GM21529 (cell line): ENCODE measurements around the gene RFESD.

Experiments
- ATAC-seq: cut with Tn5 transposase; IDR thresholded peaks from one replicate; pipeline ENCODE4 v1.9.1; 2021; ENCODE audit not compliant: unreplicated experiment

RFESD gene

DNA sequence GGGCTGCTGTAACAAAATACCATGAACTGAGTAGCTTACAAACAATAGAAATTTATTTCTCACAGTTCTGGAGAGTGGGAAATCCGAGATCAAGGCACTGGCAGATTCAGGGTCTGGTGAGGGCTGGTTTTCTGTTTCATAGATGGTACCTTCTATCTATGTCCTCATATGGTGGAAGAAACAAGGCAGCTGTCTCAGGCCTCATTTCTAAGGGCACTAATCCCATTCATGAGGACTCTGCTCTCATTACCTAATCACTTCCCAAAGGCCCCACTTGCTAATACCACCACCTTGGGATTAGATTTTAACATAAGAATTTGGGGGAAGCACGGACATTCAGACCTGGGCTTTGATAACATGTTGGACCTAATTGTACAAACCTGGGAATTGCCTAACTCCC, 13.5 kb downstream of the RFESD start:
- no peak for ATAC-seq

DNA sequence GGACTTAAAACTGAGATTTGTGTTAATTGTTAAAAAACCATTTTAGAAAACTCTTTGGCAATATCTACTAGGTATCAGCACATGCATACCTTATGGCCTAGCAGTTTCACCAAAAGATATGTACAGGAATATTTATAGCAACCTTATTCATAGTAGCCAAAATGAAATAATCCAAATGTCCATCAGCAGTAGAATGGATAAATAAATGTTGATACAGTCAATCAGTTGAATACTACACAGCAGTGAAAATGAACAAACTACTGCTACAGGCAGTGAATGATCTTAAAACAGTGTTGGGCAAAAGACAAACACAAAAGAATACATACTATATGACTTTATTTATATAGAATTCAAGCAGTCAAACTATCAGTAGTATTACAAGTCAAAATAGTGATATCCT, 16.4 kb downstream of the RFESD start:
- no peak for ATAC-seq

DNA sequence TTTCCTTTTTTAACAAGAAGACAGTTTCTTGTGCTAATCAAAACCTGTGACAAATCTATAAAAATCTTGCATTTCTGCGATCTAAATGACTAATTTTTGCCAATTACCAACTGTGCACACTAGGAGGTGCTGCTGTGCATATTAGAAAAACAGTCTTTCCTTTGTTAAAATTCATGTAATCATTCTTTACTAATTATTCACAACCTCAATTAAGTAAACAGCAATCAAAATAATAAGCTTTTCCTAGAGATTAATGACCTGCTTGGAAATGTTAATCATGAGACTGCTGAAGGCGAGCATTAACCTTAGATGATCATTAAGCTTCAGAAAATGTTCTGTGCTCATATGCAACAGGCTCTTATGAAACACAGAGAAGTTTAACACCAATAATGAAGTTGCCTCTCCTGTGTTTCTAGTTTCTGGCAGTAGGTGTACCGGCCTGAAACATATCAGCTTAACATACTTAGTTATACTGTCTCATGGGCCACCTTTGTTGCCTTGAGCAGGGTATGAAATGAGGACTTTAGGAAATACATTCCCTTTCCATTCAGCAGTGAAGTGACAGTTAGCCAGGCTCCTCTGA, 17.7 kb downstream of the RFESD start:
- no peak for ATAC-seq

DNA sequence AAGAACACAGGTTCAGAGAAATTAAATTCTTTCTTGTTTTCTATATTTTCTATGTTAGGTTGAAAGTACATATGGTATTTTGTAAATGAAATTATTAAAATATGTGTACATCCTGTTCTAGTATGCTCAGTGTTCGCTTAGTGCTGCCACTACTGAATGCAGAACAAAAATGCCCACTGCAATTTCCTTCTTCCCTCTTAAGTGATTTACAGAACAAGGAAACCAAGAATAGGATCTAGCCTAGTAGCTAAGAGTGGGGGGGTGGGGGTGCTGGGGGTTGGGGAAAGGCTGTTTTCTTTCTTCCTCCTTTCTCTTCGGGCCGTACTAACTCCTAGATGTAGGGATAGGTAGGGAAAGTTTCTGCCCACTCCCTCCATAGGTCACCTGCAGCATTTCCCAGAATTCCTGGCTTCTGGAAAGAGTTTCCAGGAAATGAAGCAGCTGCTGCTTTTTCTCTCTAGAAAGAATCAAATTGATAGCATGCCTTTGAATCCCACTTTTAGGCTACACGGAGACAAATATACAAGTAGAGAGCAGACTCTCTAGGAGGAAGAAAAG, 20.6 kb downstream of the RFESD start:
- no peak for ATAC-seq

DNA sequence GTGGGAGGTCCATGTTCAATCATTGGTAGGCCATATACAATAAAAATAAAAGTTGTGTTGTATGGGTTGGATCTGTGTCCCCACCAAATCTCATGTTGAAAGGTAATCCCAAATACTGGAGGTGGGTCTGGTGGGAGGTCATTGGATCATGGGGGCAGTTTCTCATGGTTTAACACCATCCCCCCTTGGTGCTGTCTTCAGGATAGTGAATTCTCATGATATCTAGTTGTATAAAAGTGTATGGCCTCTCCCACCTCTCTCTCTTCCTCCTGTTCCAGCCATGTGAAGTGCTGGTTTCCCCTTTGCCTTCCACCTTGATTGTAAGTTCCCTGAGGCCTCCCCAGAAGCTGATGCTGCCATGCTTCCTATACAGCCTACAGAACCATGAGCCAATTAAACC, 21.1 kb downstream of the RFESD start:
- no peak for ATAC-seq

DNA sequence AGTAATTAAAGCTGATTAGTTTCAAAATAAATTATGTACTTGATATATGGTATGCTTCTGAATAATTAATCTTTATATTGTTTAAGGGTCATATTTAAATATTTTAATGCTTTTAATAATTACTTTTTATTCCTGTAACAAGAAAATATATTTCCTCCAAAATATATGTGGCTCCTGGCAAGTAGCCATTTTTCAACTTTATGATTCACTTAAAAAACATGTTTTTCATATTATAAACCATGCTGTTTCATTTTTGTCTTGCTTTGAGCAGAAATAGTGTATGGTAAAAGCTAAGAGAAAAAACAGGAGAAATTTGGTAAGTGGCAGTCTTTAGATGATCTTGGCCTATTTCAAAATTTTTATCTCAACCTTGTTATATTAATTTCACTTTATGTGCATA, 21.6 kb downstream of the RFESD start:
- ATAC-seq = no peak

DNA sequence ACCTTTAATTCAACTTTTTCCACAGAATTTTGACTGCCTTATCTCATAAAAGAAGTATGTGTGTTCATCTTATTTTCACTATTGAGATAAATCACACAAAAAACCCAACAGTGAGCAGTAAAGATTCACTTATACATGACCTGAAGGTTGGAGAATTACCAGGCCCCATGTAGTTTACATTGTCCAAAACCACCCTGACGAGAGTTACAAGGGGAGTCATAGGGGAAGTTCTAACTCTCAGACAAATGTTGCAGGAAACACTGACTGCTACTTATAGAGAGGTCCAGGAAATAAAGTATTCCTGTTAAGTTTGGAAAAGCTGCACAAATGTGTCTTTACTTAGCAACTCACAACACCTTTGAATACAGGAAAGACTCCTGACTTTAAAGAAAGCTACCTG, 22.2 kb downstream of the RFESD start:
- ATAC-seq = no peak

DNA sequence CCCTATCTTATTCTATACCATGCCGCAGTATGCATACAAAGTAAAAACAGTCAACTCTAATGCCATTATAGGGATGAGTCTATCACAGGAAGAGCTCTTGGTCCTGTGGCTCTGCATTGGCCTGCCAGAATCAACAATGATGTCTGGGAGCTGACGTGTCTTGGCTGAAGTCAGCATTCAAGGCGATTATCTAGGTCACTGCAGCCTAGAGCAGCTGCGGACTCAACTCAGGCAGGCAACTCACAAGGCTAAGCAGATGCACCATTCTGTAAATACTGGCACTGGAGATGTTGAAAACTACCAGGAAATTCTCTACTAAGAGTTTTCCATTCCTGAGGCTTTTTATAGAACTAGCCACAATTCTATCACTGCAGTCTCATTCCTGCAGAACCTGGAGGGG, 23.0 kb downstream of the RFESD start:
- no peak for ATAC-seq

DNA sequence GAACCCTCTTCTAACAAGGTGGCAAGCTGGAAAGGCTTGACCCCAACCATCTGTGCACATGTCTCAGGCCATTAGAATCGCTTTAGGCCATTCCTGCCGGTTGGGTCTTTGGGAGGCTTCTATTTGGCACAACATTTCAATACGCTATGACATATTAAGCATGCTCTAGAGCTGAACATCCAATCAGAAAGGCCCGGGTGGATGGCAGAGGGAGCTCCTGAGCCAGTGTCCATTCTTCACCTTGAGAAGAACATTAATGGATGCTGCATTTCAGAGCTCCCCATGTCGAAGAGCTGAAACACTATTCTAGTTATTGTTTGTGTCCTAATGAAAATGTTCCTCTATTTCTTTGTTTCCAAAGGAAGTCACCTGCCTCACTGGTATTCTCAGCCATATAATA, 23.4 kb downstream of the RFESD start:
- no peak for ATAC-seq

DNA sequence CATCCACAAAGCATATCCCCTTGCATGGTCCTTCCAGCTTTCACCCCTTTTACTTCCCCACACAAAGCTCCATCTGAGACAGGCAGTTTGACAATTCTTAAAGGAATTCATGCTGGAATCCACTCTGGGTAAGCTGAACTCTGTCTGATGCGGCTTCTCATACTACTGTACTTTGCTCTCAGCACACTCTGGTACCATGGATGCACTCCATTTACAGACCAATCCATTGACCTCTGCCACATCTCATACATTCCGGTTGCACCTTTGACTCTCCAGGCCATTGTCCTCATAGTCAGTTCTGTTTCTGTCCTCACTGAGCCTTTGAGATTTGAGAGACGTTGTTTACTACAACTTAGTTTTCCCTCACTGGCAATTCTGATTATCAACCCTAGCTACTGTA, 24.0 kb downstream of the RFESD start:
- no peak for ATAC-seq

DNA sequence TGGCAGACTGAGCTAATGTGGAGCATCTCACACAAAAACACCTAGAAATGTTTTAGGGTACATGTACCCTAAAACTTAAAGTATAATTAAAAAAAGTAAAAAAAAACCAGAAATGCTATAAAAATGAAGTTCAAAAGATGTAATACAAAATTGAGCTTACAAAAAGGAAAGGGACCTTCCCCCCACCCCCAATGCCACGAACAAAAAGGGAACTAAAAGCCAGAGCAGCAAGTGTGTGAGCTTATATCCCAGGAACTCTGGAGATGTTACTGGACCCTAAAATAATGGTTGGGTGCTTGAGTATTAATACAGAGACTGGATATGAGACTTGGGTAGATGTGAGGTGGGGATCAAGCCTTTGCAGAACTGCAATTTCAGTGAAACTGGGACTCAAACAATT, 25.2 kb downstream of the RFESD start:
- no peak for ATAC-seq

DNA sequence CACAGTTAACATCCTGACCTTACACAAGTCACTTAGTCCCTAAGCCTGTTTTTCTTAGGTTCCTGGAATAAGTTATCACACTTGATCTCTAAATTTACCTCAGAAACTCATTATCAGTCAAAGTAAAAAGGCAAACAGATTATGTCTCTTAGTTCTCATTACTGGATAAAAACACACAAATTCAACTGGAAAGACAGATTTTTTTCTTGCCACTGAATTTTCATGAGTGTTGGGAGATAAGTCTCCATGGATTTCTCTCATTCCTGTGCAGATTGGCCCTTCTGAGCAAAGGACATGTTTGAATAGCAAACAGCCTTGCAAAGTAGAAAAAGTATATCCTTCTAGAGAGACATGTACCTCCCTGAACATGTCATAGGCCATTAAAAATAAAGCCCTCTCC, 26.1 kb downstream of the RFESD start:
- no peak for ATAC-seq

DNA sequence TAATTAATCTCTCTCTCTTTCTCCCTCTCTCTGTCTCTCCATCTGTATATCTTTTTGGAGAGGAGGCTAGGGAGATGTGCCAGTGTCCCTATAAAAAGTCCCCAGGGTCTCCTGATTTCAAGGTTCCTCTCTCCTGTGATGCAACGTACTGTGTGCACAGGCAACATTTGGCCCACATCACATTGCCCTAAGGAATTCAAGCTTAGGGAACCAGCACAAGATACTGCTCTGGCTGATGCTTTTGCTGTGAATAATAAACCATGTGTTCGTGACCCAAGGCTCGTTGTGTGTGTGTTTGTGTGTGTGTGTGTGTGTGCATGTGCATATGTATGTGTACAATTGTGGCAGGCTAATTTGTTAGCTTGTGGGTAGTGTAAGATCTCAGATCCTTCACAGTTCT, 26.5 kb downstream of the RFESD start:
- ATAC-seq = no peak

DNA sequence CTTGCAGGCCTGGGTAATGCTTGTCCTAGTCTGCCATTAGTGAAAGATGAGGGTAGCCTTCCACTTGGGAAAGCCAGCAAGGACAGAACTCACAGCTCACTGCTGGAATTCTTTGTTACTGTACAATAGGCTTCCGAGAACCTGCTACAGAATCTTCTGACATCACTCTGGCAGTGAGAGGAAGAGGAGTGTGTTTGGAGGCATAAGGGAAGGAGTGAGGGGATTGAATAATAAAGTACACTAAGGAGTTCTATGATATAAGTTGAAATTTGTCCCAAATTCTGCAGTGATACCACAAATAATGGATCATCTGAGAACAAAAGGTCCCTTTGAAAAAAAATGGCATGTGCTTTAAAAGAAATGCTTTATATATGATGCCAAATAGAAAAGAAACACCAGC, 36.3 kb downstream of the RFESD start, which contains the start of gene SPATA9:
Gene SPATA9 (minus strand): TSS at position 101 of the 400 bp plus-strand sequence. CDS start 137 bp downstream, outside the sequence.
- ATAC-seq = no peak

DNA sequence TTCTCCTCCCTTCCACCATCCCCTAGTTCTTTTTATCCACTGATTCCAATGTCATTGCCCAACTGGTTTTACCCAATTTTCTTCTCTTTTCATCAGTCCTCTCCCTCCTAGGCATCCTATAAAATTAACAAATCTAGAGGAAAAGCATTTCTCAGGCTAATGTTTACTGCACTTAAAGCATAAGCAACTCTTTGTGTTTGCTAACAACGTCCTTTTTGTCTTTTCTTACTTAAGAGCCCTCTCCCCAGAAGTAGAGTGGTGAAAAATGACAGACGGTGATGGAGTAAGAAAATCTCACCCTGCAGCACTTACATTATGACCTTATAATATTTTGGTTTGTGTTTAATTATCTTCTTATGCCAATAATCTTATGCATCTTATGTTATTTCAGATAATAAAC, 37.8 kb downstream of the RFESD start:
- ATAC-seq = no peak

DNA sequence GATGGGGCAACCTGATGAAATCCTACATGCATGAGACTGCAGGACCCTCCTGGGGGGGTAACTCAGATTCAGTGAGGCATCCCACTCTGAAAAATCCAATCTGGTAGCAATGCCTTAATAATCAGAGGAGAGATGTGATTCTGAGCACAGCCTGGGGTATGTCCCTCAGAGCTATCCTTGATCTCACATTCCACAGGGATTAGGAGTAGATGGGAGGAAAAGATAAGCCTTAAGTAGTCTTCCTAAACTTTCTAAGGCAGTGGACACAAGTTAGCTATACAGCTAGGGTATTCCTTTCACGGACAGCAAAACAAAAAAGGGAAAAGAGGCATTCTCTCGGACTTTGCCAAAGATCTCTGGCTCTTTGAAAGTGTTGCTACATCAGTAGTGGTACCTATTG, 40.1 kb downstream of the RFESD start:
- ATAC-seq = no peak

DNA sequence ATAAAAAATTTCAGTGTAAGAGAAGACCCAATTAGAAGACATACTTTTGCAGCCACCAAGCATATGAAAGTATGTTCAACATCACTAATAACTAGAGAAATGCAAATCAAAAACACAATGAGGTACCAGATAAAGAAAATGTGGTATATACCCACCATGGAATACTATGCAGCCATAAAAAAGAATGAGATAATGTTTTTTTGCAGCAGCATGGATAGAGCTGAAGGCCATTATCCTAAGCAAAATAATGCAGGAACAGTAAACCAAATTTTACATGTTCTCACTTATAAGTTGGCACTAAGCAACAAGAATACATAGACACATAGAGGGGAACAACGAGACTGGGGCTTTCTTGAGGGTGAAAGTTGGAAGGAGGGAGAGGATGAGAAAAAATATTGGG, 43.1 kb downstream of the RFESD start:
- ATAC-seq = no peak

DNA sequence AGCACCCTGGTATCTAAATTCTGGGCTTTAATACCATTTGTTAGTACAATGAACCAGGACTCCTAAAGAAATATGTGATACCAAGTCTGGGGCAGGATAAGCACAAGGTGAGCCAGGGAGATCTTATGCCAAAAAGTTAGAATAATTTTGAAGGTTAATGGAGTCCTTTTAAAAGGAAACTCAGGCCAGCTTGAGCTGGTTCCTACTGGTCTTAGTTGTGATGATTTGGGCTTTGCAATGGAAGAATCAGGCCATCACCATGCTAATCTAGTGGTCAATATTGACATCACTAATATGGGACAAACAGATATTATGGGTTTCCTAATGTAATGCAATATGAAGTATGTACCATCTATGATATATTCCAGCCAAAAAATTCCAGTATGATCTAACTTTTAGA, 43.8 kb downstream of the RFESD start:
- no peak for ATAC-seq

DNA sequence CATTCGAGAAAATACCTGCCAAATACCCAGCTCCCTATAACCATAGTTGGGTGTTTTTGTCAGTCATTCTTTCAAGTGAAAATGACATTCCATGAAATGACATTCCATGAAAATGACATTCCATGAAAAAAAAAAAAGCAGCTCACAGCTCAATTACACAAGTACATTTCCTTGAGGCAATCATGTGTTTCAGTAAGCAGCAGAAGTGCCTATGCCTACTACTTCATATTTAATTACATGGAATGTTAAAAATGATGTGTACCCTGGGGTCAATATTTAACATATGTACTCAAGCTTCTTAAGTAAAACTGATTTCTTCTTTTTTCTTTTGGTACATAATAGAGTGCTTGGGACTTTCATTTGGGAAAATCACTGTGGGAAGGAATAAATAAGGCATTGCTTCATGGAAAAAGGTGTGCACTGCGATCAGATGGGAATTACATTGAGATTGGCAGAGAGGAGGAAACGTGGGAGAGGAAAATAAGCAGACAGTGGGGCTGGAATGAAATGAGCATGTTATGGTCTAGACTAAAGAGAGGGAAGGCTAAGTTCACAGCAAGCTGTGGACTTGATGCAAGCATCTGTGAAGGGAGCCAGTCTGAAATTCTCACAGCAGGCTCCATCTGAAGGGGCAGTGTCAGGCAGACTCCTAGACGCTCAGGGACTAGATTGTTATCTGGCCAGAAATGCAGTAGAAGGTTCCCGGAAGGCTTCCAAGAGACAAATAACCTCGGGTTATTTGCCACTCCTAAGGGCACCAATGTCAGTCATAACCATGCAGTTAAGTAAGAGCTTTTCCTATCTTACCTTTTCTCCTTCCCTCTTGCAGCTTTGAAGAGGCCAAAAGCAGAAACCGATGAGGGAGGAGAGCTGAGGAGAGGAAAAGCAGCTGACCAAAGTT, 51.5 kb downstream of the RFESD start:
- ATAC-seq = no peak

DNA sequence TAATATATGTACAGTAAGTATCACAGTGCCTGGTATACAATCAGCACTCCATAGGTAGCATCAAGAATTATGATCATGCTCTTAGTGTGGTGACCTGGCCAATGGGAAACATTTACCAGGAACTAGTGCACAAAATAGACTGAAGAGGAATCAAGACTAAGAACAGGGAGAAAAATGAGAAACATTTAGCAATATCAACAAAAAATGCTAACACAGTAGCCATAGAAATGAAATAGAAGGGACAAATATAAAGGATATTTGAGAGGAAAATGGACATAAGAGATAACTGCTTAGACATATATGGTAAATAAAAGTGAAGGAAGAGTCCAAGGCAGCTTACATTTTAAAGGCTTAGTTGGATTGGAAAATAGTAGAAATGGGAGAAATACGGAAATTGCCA, 52.8 kb downstream of the RFESD start:
- no peak for ATAC-seq

DNA sequence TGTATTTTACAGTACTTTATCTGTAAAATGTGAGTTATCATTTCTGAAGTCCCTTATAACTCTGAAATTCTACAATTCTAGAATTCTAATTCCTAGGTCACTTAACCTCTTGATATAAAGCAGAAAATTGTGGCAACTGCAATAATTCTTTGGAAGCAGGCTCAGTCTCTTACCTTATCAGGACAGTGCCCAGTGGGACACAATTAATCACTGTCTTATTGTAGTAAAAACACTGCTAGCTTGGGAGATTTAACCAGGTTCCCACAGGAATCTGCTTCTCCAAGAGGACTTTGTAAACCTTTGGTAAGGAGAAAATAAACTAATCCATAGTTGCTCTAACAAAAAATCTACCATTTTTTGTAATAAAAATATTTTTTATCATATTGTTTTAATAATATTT, 54.5 kb downstream of the RFESD start:
- ATAC-seq = no peak

DNA sequence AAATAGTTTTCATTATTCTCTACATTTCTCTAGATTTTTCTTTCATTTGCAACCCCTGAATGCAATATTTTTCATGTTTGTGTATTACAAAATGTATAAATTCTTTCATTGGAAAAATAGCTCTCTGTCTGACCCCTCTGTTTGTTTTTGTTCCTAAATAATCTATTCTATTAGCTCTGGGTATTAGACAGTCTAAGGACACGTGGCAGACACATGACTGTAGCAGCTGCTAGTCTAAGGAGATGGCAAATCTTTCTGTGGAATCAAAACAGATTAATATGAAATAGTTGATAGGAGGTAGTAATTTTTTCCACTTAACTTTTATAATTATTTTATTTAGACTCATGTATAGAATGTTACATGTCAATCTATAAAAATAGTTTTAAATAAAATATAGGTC, 57.6 kb downstream of the RFESD start:
- ATAC-seq = no peak
